DND-41 (cell line): Measurements from ENCODE around the gene ELOVL5.

Experiments
- ATAC-seq: fragments of 200-7000 bp; cut with Tn5 transposase; 3 replicates; pipeline ENCODE4 v1.9.1; 2021; ENCODE audit warnings: low read depth; ENCODE audit not compliant: insufficient read depth
- DNase-seq: peaks from one replicate; pipeline ENCODE4 v3.0.0-alpha.2; 2020
- H2AFZ ChIP-seq: 2 replicates; pipeline ENCODE4 v1.6.0; 2012; ENCODE audit warnings: low read depth, low read length
- H3K27ac ChIP-seq: 2 replicates; pipeline ENCODE4 v1.5.1; 2012; ENCODE audit warnings: low read length, inconsistent platforms
- H3K27me3 ChIP-seq: fragments of 200-600 bp; sonication (generic); 2 replicates; pipeline ENCODE4 v1.6.0; 2012; ENCODE audit warnings: low read length, mild to moderate bottlenecking, inconsistent platforms; ENCODE audit not compliant: insufficient read depth, poor library complexity
- H3K36me3 ChIP-seq: 2 replicates; pipeline ENCODE4 v1.5.1; 2012; ENCODE audit warnings: low read length, inconsistent platforms; ENCODE audit not compliant: insufficient read depth
- H3K4me1 ChIP-seq: 2 replicates; pipeline ENCODE4 v1.5.1; 2012; ENCODE audit warnings: mild to moderate bottlenecking, low read length; ENCODE audit not compliant: insufficient read depth
- H3K4me2 ChIP-seq: 2 replicates; pipeline ENCODE4 v1.6.0; 2012; ENCODE audit warnings: mild to moderate bottlenecking, moderate library complexity, low read length, inconsistent platforms; ENCODE audit not compliant: insufficient read depth
- H3K4me3 ChIP-seq, 2 experiments: fragments of 200-600 bp in 1 of 2; shearing (Covaris generic) in 1 of 2; 2 replicates each; pipeline ENCODE4 v1.5.1; 2012 to 2016; ENCODE audit warnings: inconsistent platforms in 2 of 2, low read length in 2 of 2, mild to moderate bottlenecking in 2 of 2, low read depth in 1 of 2, moderate library complexity in 1 of 2
- H3K79me2 ChIP-seq: 2 replicates; pipeline ENCODE4 v1.6.0; 2012; ENCODE audit warnings: low read length, inconsistent platforms; ENCODE audit not compliant: insufficient read depth
- H3K9ac ChIP-seq: 2 replicates; pipeline ENCODE4 v1.6.0; 2012; ENCODE audit warnings: low read depth, mild to moderate bottlenecking, inconsistent platforms, low read length, moderate library complexity
- H3K9me3 ChIP-seq: 2 replicates; pipeline ENCODE4 v1.5.1; 2012; ENCODE audit warnings: low read length, moderate library complexity, mild to moderate bottlenecking, inconsistent platforms; ENCODE audit not compliant: insufficient read depth, severe bottlenecking
- H4K20me1 ChIP-seq: 2 replicates; pipeline ENCODE4 v1.6.0; 2012; ENCODE audit warnings: low read length; ENCODE audit not compliant: insufficient read depth
- CTCF ChIP-seq: IDR thresholded peaks from 2 replicates; pipeline ENCODE4 v1.5.1; 2012; ENCODE audit warnings: borderline replicate concordance, low read length, moderate library complexity, mild to moderate bottlenecking; ENCODE audit not compliant: poor library complexity, severe bottlenecking; ENCODE audit errors: extremely low read depth
- EZH2 ChIP-seq: IDR thresholded peaks from 3 replicates; pipeline ENCODE4 v1.6.1; 2012; ENCODE audit warnings: borderline replicate concordance, low read depth, mild to moderate bottlenecking, moderate library complexity, low read length, inconsistent platforms; ENCODE audit not compliant: severe bottlenecking

The ELOVL5 gene

GRCh38 chr6:53338304-53338703 lies 10.4 kb downstream of the ELOVL5 start:
- Histone ChIP-seq H3K9me3 (no peaks in the 10 kb centered on the region), H3K27ac (0 out of 2 replicates have a peak overlapping the region, but pooled peaks have one; percentile 23), H4K20me1 (peaks cover 95% of the 10 kb centered on the region), H3K4me2 (no peak overlapping the region), H3K9ac (no peak overlapping the region), H2AFZ (no peak overlapping the region), H3K36me3 (peaks cover 33% of the 10 kb centered on the region), H3K4me1 (peaks cover 79% of the 10 kb centered on the region), H3K27me3 (no peaks in the 10 kb centered on the region), H3K4me3 (no peak overlapping the region), H3K79me2 (peaks cover 100% of the 10 kb centered on the region)
- no peak; the same call in 2 of the 3 replicates for ATAC-seq
- no peak for DNase-seq
- TF ChIP-seq EZH2 (no peak), CTCF (no peak)

GRCh38 chr6:53336070-53336469 lies 12.7 kb downstream of the ELOVL5 start:
- H3K27me3 ChIP-seq, result no peaks in the 10 kb centered on the region
- DNase-seq, result no peak
- H3K79me2 ChIP-seq, result peaks cover 100% of the 10 kb centered on the region
- no peak overlapping the region for H2AFZ ChIP-seq
- H3K27ac ChIP-seq, result no peak overlapping the region; the same call in 1 of the 2 replicates
- no peak overlapping the region for H3K4me2 ChIP-seq
- TF ChIP-seq CTCF, result no peak
- TF ChIP-seq EZH2, result no peak
- H3K36me3 ChIP-seq, result peaks cover 52% of the 10 kb centered on the region
- ATAC-seq, result no peak
- no peaks in the 10 kb centered on the region for H3K9me3 ChIP-seq
- H4K20me1 ChIP-seq, result peaks cover 94% of the 10 kb centered on the region
- peaks cover 57% of the 10 kb centered on the region for H3K4me1 ChIP-seq
- H3K4me3 ChIP-seq, result no peak overlapping the region
- no peak overlapping the region for H3K9ac ChIP-seq

- Histone ChIP-seq H3K4me3 (no peak overlapping the region), H3K4me2 (no peak overlapping the region), H3K9ac (no peak overlapping the region), H2AFZ (no peak overlapping the region), H3K79me2 (peaks cover 100% of the 10 kb centered on the region), H3K4me1 (peaks cover 55% of the 10 kb centered on the region), H3K27me3 (no peaks in the 10 kb centered on the region), H3K27ac (peak overlapping the region; percentile 51), H3K9me3 (no peaks in the 10 kb centered on the region), H4K20me1 (peaks cover 94% of the 10 kb centered on the region), H3K36me3 (peaks cover 50% of the 10 kb centered on the region)
- DNase-seq, result peak; percentile 25
- TF ChIP-seq CTCF (no peak), EZH2 (no peak)
- peak; percentile 71 for ATAC-seq
Measured at GRCh38 chr6:53335224-53335994, 13.3 kb downstream of the ELOVL5 start.
